DOHH2 (cell line): Measurements from ENCODE around the gene JAG2.

ENCODE experiments used
- H3F3A ChIP-seq: fragments of 200-600 bp; sonication (generic), shearing (Covaris generic); 2 replicates; pipeline ENCODE4 v1.6.0; 2016; ENCODE audit warnings: antibody characterized with exemption, mild to moderate bottlenecking; ENCODE audit not compliant: control insufficient read depth, insufficient read depth
- H3K27ac ChIP-seq: fragments of 200-600 bp; sonication (generic); 2 replicates; pipeline ENCODE4 v1.5.1; 2014; ENCODE audit warnings: low read depth, mild to moderate bottlenecking, low read length, moderate library complexity
- H3K27me3 ChIP-seq: fragments of 200-600 bp; sonication (generic); 2 replicates; pipeline ENCODE4 v1.6.1; 2014; ENCODE audit warnings: mild to moderate bottlenecking, low read length, mixed read lengths; ENCODE audit not compliant: control insufficient read depth
- H3K36me3 ChIP-seq: fragments of 200-600 bp; sonication (generic); 2 replicates; pipeline ENCODE4 v1.6.1; 2014; ENCODE audit warnings: mild to moderate bottlenecking, low read length, moderate library complexity, mixed read lengths; ENCODE audit not compliant: control insufficient read depth
- H3K4me1 ChIP-seq: fragments of 200-600 bp; sonication (generic); 2 replicates; pipeline ENCODE4 v1.6.1; 2014; ENCODE audit warnings: mild to moderate bottlenecking, low read length, mixed read lengths; ENCODE audit not compliant: control insufficient read depth
- H3K4me2 ChIP-seq: fragments of 200-600 bp; sonication (generic); 2 replicates; pipeline ENCODE4 v1.6.0; 2014; ENCODE audit warnings: mild to moderate bottlenecking, low read length, moderate library complexity
- H3K4me3 ChIP-seq: fragments of 200-600 bp; sonication (generic); 2 replicates; pipeline ENCODE4 v1.5.1; 2014; ENCODE audit warnings: mild to moderate bottlenecking, low read length, mixed read lengths
- H3K79me2 ChIP-seq: fragments of 200-600 bp; sonication (generic); 2 replicates; pipeline ENCODE4 v1.6.1; 2014; ENCODE audit warnings: mild to moderate bottlenecking, low read length, mixed read lengths; ENCODE audit not compliant: control insufficient read depth
- H3K9me2 ChIP-seq: fragments of 200-600 bp; sonication (generic); replicated peaks from 2 replicates; pipeline ENCODE4 v1.6.1; 2014; ENCODE audit warnings: mild to moderate bottlenecking, low read length, mixed read lengths; ENCODE audit not compliant: control insufficient read depth
- H3K9me3 ChIP-seq: fragments of 200-600 bp; sonication (generic); 2 replicates; pipeline ENCODE4 v1.6.1; 2014; ENCODE audit warnings: antibody characterized with exemption, low read length, mixed read lengths; ENCODE audit not compliant: control insufficient read depth, insufficient read depth
- H4K20me1 ChIP-seq: fragments of 200-600 bp; sonication (generic); 2 replicates; pipeline ENCODE4 v1.6.0; 2014; ENCODE audit warnings: low read depth, mild to moderate bottlenecking, antibody characterized with exemption, low read length, moderate library complexity; ENCODE audit not compliant: control insufficient read depth, insufficient read depth
- CTCF ChIP-seq: fragments of 200-600 bp; sonication (generic); IDR thresholded peaks from one replicate; pipeline ENCODE4 v1.5.1; 2014; ENCODE audit warnings: antibody characterized with exemption, mild to moderate bottlenecking, low read depth, low read length; ENCODE audit not compliant: poor library complexity, severe bottlenecking
- EZH2phosphoT487 ChIP-seq: fragments of 200-600 bp; sonication (generic); IDR thresholded peaks from 2 replicates; pipeline ENCODE4 v1.6.1; 2017; ENCODE audit warnings: borderline replicate concordance, mild to moderate bottlenecking, antibody characterized with exemption, low read length, moderate library complexity, mixed read lengths

JAG2 gene

GRCh38 chr14:105138021-105138541 is 30.5 kb downstream of the JAG2 start:
- peaks cover under 1% of the 10 kb centered on the region; the same call in 1 of the 2 replicates for H3K27me3 ChIP-seq
- no peaks in the 10 kb centered on the region for H3K4me1 ChIP-seq
- no peaks in the 10 kb centered on the region for H3K36me3 ChIP-seq
- H3F3A ChIP-seq, result no peaks in the 10 kb centered on the region
- TF ChIP-seq EZH2phosphoT487 (no peak), CTCF (no peak)
- H3K79me2 ChIP-seq, result no peaks in the 10 kb centered on the region
- no peaks in the 10 kb centered on the region for H4K20me1 ChIP-seq
- no peak overlapping the region for H3K27ac ChIP-seq
- no peak overlapping the region for H3K4me2 ChIP-seq
- no peak overlapping the region for H3K4me3 ChIP-seq
- H3K9me2 ChIP-seq, result no peaks in the 10 kb centered on the region
- H3K9me3 ChIP-seq, result peaks cover 16% of the 10 kb centered on the region; the same call in 1 of the 2 replicates

- no peak overlapping the region for H3K4me2 ChIP-seq
- peaks cover 4% of the 10 kb centered on the region; the same call in 1 of the 2 replicates for H3K27me3 ChIP-seq
- H3K27ac ChIP-seq, result no peak overlapping the region
- no peaks in the 10 kb centered on the region for H3F3A ChIP-seq
- no peaks in the 10 kb centered on the region for H3K79me2 ChIP-seq
- H3K36me3 ChIP-seq, result no peaks in the 10 kb centered on the region
- H3K4me3 ChIP-seq, result no peak overlapping the region
- TF ChIP-seq CTCF (no peak), EZH2phosphoT487 (no peak)
- no peaks in the 10 kb centered on the region for H3K9me2 ChIP-seq
- no peaks in the 10 kb centered on the region for H3K4me1 ChIP-seq
- H3K9me3 ChIP-seq, result peaks cover 16% of the 10 kb centered on the region; the same call in 1 of the 2 replicates
- no peaks in the 10 kb centered on the region for H4K20me1 ChIP-seq
These were observed 31.0 kb downstream of the JAG2 start for GRCh38 chr14:105137481-105138020.

GRCh38 chr14:105136401-105137322 is 31.9 kb downstream of the JAG2 start:
- Histone ChIP-seq H3K4me3 (no peak overlapping the region), H3K9me3 (peaks cover 16% of the 10 kb centered on the region; the same call in 1 of the 2 replicates), H3K36me3 (no peaks in the 10 kb centered on the region), H3K27me3 (peaks cover 4% of the 10 kb centered on the region; the same call in 1 of the 2 replicates), H3K27ac (no peak overlapping the region), H3K4me2 (no peak overlapping the region), H4K20me1 (no peaks in the 10 kb centered on the region), H3F3A (no peaks in the 10 kb centered on the region), H3K4me1 (no peaks in the 10 kb centered on the region), H3K79me2 (no peaks in the 10 kb centered on the region), H3K9me2 (no peaks in the 10 kb centered on the region)
- TF ChIP-seq EZH2phosphoT487 (no peak), CTCF (no peak)
